ENCODE results near the gene TRIM51. TPM values are rescaled to one million over a fixed set of nuclear protein-coding genes. Genes with fewer than 3 reads are reported as not detected.

Gene TRIM51
- total and polyA plus RNA-seq, 5 donors from 2014 or later = not detected

Other genes with a start within 250 kb of the TRIM51 start
- gene OR4P4, start 248.2 kb upstream of the TRIM51 start, total RNA-seq = not detected
- gene OR4P4, start 248.2 kb upstream of the TRIM51 start, polyA plus RNA-seq = not detected
- gene OR4S2, start 235.0 kb upstream of the TRIM51 start, total RNA-seq = not detected
- not detected for gene OR4S2, start 235.0 kb upstream of the TRIM51 start, polyA plus RNA-seq
- gene OR4C6, start 221.1 kb upstream of the TRIM51 start, total RNA-seq = not detected
- gene OR4C6, start 221.1 kb upstream of the TRIM51 start, polyA plus RNA-seq = not detected
- gene OR5D13, start 109.9 kb upstream of the TRIM51 start, total RNA-seq = not detected
- gene OR5D13, start 109.9 kb upstream of the TRIM51 start, polyA plus RNA-seq = not detected
- gene OR5D14, start 87.7 kb upstream of the TRIM51 start, total RNA-seq = not detected
- gene OR5D14, start 87.7 kb upstream of the TRIM51 start, polyA plus RNA-seq = not detected
- not detected for gene OR5L1, start 71.9 kb upstream of the TRIM51 start, total RNA-seq
- gene OR5L1, start 71.9 kb upstream of the TRIM51 start, polyA plus RNA-seq = not detected
- not detected for gene OR5D18, start 63.7 kb upstream of the TRIM51 start, total RNA-seq
- not detected for gene OR5D18, start 63.7 kb upstream of the TRIM51 start, polyA plus RNA-seq
- gene OR5L2, start 56.1 kb upstream of the TRIM51 start, total RNA-seq = not detected
- not detected for gene OR5L2, start 56.1 kb upstream of the TRIM51 start, polyA plus RNA-seq
- gene OR5D16, start 44.5 kb upstream of the TRIM51 start, total RNA-seq = not detected
- gene OR5D16, start 44.5 kb upstream of the TRIM51 start, polyA plus RNA-seq = not detected
- not detected for gene OR5W2, start 31.3 kb downstream of the TRIM51 start, total RNA-seq
- gene OR5W2, start 31.3 kb downstream of the TRIM51 start, polyA plus RNA-seq = not detected
- gene OR5I1, start 53.1 kb downstream of the TRIM51 start, total RNA-seq = not detected
- not detected for gene OR5I1, start 53.1 kb downstream of the TRIM51 start, polyA plus RNA-seq
- gene OR10AG1, start 86.6 kb downstream of the TRIM51 start, total RNA-seq = not detected
- gene OR10AG1, start 86.6 kb downstream of the TRIM51 start, polyA plus RNA-seq = not detected
- gene OR5F1, start 111.3 kb downstream of the TRIM51 start, total RNA-seq = not detected
- gene OR5F1, start 111.3 kb downstream of the TRIM51 start, polyA plus RNA-seq = not detected
- not detected for gene OR5AS1, start 144.4 kb downstream of the TRIM51 start, total RNA-seq
- gene OR5AS1, start 144.4 kb downstream of the TRIM51 start, polyA plus RNA-seq = not detected
- gene OR8I2, start 210.0 kb downstream of the TRIM51 start, total RNA-seq = not detected
- gene OR8I2, start 210.0 kb downstream of the TRIM51 start, polyA plus RNA-seq = not detected
- gene OR8H2, start 220.4 kb downstream of the TRIM51 start, total RNA-seq = not detected
- not detected for gene OR8H2, start 220.4 kb downstream of the TRIM51 start, polyA plus RNA-seq
- not detected for gene OR8H3, start 239.1 kb downstream of the TRIM51 start, total RNA-seq
- not detected for gene OR8H3, start 239.1 kb downstream of the TRIM51 start, polyA plus RNA-seq